Heart right ventricle (tissue), 16 donors: ENCODE data around the gene R3HDM4. TPM values are rescaled to one million over a fixed set of nuclear protein-coding genes. Genes with fewer than 3 reads are reported as not detected.
A peak's percentile ranks its signal among the peaks of the same experiment; 100 is the strongest.

ENCODE experiments used
- ATAC-seq, 8 donors: fragments of 200-7000 bp; cut with Tn5 transposase; one replicate each; pipeline ENCODE4 v1.9.1; 2020; ENCODE audit warnings: mild to moderate bottlenecking in 8 of 8, moderate library complexity in 8 of 8, moderate number of reproducible peaks in 1 of 8
- DNase-seq, 2 donors: peaks; one replicate each; pipeline ENCODE4 v3.0.0-alpha.2; 2020
- H3K27ac ChIP-seq, 10 donors: fragments of 200-600 bp; sonication (generic) in 2 of 10; one replicate each; pipeline versions ENCODE4 v1.5.0 to v1.8.0; 2020 to 2022; ENCODE audit warnings: mild to moderate bottlenecking in 3 of 10
- H3K27me3 ChIP-seq, 7 donors: fragments of 200-600 bp; one replicate each; pipeline ENCODE4 v1.8.0; 2021 to 2022; ENCODE audit warnings: mild to moderate bottlenecking in 2 of 7
- H3K36me3 ChIP-seq, 9 donors: fragments of 200-600 bp; sonication (generic) in 1 of 9; one replicate each; pipeline versions ENCODE4 v1.5.0 to v1.8.0; 2020 to 2022; ENCODE audit warnings: mild to moderate bottlenecking in 2 of 9
- H3K4me1 ChIP-seq, 9 donors: fragments of 200-600 bp; sonication (generic) in 1 of 9; one replicate each; pipeline versions ENCODE4 v1.5.0 to v1.8.0; 2020 to 2022; ENCODE audit warnings: mild to moderate bottlenecking in 4 of 9
- H3K4me3 ChIP-seq, 10 donors: fragments of 200-600 bp; sonication (generic) in 2 of 10; one replicate each; pipeline versions ENCODE4 v1.5.0 to v1.8.0; 2020 to 2022; ENCODE audit warnings: mild to moderate bottlenecking in 7 of 10, moderate library complexity in 2 of 10
- H3K9me3 ChIP-seq, 11 donors: fragments of 200-600 bp in 10 of 11; sonication (generic) in 2 of 11; one replicate each; pipeline versions ENCODE4 v1.5.0 to v1.8.0; 2013 to 2022; ENCODE audit warnings: mild to moderate bottlenecking in 2 of 11, control low read depth in 1 of 11, moderate library complexity in 1 of 11
- WGBS, 2 donors: extraction: QIAGEN DNeasy Blood & Tissue Kit; methylation state at CpG; one replicate each; pipeline ENCODE4 v1.1.7; 2013; ENCODE audit warnings: inconsistent platforms in 1 of 2; 5-methylcytosine and 5-hydroxymethylcytosine counted together
- intact Hi-C, 10 donors: fragments of 100-400 bp; cut with DNase I; formaldehyde crosslinking; loops; one replicate each; pipeline versions ENCODE4 v1.11.1 to v1.14.2; 2022
- polyA plus RNA-seq, 2 donors: library from polyadenylated mRNA; stranded (reverse); fragments of 200-250 nt; gene quantifications; one replicate each; pipeline ENCODE4 v1.2.3, GENCODE V29; 2013
- total RNA-seq, 10 donors: library from RNA; stranded (reverse); fragmentation: NEBNext Ultra II Directional in 3 of 10; extraction: Animal tissue kit (Norgen Biotek cat#: 25700) in 3 of 10; gene quantifications; one replicate each; pipeline versions ENCODE4 v1.2.1 to v1.2.4, GENCODE V29; 2021 to 2023
- TF ChIP-seq, protein P1 (sequence below), 9 donors: fragments of 200-600 bp; sonication (generic) in 2 of 9; IDR thresholded peaks; one replicate each; pipeline versions ENCODE4 v1.5.0 to v1.8.0; 2021 to 2022; ENCODE audit warnings: antibody characterized with exemption in 9 of 9, mild to moderate bottlenecking in 5 of 9, moderate library complexity in 1 of 9
- donor health status: Arrhythmogenic right ventricular cardiomyopathy.
- donor health status: ischemic (EF 13 %, LVEDD 7.1; RV severe dilation, severe dysfunction).
- donor health status: healthy with polysubstance abuse.
- donor health status: DM: no; HTN: yes; CAD: no.
- donor health status: DM: no; HTN: no; CAD: no.
- donor health status: ischemic (EF 25% LVEDD 6.9; RV normal size, moderate dysfunction).
- donor health status: ischemic (EF 25% LVEDD 5.7; RV mildly dilated, moderate dysfunction).
- donor health status: healthy.
- donor health status: DM: yes; HTN: yes; CAD: no.
- donor health status: Ischemic cardiomyopathy.
- donor health status: ischemic (EF 35%, LVEDD 5.7; RV mildly dilated, moderate dysfunction).
- donor health status: nonischemic (EF 11% LVEDD 7.7; RV severe dilation, severe dysfunction).
- donor health status: DM: yes; HTN: yes; CAD: no.
- donor health status: PGD.
- donor health status: ischemic (EF 29% LVEDD 5.4; RV normal size, mild dysfunction).
- donor health status: nonischemic (EF 23%, LVEDD 6.1; RV moderate dilation, normal function).

R3HDM4 gene
- total and polyA plus RNA-seq, 12 donors, result 16.3 to 49.8 (median 20.8) TPM

DNA sequence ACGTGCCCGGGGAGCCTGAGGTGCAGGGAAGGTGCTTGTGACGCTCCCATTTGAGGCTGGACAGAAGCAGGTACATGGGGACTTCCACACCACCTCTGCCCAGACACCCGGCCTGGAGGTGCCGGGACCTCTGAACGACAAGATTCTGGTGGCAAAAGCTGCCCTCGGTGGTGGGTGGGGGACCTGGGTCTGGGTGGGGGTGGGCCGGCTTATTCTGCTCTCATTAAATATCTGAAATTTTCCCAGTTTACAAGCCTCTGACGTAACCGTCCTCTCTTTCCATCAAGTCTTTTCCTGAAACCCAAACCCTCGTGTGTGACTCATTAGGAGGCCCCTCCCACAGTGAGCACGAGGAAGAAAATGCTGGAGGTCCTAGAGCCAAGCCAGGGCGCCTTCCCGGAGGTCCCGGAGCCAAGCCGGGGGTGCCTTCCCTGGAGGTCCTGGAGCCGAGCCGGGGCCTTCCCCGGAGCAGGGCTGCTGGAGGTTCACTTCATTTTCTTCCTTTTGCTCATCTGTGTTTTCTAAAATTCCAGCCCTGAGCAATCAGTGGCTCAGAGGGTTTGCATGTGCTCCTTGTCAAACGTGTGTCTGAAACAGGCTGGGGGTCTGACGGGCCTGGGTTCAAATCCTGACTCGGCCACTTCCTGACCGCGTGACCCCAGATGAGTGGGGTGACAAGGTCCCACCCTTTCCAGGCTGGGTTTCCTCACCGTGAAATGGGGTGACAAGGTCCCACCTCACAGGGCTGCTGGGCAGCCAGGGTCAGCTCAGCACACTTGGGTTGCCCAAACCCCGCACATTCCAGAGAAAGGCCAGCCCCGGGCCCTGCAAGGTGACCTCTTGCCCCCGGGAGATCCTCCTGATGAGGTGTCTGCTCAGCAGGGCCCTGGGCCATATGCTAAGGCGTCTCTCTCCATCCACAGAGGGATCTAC is 43.5 kb downstream of the R3HDM4 start:
- Histone ChIP-seq H3K9me3 (no peaks in the 10 kb centered on the region), H3K36me3 (peaks cover 0 to 58% (median 15%) of the 10 kb centered on the region in 9 donors), H3K27ac (peak overlapping the region in 7 of 10 donors; percentile 37 to 81 (median 61)), H3K4me1 (peaks cover 0 to 40% (median 8%) of the 10 kb centered on the region in 9 donors), H3K27me3 (no peaks in the 10 kb centered on the region), H3K4me3 (no peak overlapping the region)
- intact Hi-C loops, result loop anchor here in 4 of 10 donors (5.0 to 10.0 kb wide), 4 partner anchors 38 to 115 kb away; partner anchors contain the start of gene WDR18 (in 1 of the 4)
- DNase-seq (peak; percentile 51 to 67), ATAC-seq (peak; percentile 11 to 63 (median 46))
- WGBS, 2 donors, result 76 to 80% methylated on average over 29 of the region's 29 CpGs
- TF ChIP-seq, protein P1, sequence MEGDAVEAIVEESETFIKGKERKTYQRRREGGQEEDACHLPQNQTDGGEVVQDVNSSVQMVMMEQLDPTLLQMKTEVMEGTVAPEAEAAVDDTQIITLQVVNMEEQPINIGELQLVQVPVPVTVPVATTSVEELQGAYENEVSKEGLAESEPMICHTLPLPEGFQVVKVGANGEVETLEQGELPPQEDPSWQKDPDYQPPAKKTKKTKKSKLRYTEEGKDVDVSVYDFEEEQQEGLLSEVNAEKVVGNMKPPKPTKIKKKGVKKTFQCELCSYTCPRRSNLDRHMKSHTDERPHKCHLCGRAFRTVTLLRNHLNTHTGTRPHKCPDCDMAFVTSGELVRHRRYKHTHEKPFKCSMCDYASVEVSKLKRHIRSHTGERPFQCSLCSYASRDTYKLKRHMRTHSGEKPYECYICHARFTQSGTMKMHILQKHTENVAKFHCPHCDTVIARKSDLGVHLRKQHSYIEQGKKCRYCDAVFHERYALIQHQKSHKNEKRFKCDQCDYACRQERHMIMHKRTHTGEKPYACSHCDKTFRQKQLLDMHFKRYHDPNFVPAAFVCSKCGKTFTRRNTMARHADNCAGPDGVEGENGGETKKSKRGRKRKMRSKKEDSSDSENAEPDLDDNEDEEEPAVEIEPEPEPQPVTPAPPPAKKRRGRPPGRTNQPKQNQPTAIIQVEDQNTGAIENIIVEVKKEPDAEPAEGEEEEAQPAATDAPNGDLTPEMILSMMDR (IDR thresholded peaks at IDR 0.05), result no peak

DNA sequence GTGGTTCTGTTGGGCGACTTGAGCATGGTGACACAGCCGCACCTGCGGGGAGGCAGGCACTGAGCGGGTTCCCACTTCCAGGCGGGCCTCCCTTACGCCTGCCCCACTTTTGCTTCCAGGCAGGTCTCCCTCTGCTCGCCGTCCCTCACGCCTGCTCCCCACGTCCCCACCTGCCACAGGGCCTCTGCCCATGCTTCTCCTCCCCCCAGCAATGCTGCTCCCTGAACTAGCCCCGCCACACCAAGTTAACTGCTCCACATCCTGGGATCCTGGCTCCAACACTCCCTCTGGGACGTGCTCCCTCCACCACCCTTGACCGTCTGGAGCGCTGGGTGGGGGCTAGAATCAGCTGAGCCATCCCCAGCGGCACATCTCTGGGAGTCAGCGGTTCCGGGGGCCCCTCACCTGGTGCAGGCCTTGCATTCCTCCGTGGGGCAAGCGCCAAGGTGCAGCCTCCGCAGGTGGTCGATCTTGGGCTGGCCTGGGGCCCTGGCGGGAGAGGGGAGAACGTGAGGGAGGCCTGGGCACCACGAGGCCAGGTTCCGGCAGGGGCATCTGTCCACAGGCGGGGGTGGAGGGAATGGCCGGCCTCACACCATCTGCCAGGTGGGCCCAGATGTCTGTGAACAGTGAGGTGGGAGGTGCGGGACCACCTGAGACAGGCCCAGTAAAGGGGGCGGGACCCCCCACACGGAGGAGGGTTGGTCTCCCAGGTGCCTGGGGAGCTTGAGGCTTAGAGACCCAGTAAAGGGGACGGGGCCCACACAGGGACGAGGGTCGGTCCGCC is 44.4 kb downstream of the R3HDM4 start:
- TF ChIP-seq, protein P1 (IDR thresholded peaks at IDR 0.05), result no peak
- ATAC-seq, result peak in 1 of 8 donors; percentile 1
- 91 to 94% methylated on average over 34 of the region's 34 CpGs for WGBS, 2 donors
- DNase-seq, result no peak
- H3K27ac ChIP-seq, result peak overlapping the region in 6 of 10 donors; percentile 37 to 81 (median 62)
- no peak overlapping the region for H3K4me3 ChIP-seq
- peaks cover 0 to 49% (median 13%) of the 10 kb centered on the region in 9 donors for H3K36me3 ChIP-seq
- H3K9me3 ChIP-seq, result no peaks in the 10 kb centered on the region
- intact Hi-C loops, result loop anchor here in 3 of 10 donors (10.0 kb wide), 3 partner anchors 94 to 116 kb away; partner anchors contain the start of gene WDR18 (in 1 of the 3)
- H3K27me3 ChIP-seq, result peaks cover 0 to 4% (median 0%) of the 10 kb centered on the region in 7 donors
- H3K4me1 ChIP-seq, result peaks cover 0 to 45% (median 8%) of the 10 kb centered on the region in 9 donors

DNA sequence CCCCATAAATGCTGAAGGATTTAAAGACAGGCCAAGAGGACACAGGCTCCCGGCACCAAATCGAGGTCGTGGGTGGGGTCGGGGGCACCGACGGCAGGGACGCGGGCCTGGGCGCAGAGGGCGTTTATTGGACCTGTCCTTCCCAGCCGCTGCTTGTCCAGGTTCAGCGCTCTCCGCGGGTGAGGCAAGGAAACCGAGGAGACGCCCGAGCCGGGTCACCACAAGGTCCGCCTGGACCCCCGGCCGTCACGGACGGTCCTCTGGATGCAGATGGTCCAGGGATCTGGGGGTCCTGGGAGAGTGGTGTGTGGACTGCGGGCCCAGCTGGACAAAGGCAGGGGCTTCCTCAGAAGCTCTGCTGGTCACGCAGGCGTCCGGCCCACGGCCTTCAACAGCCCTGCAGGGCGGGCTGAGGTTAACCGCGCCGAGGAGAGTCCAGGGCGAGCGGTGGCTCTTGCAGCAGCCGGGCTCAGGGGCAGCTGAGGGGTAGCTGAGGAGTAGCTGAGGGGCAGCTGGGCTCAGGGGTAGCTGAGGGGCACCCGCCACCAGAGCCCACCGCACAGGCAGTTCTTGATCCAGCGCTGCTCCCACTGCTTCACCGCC is 45.1 kb downstream of the R3HDM4 start:
- TF ChIP-seq, protein P1 (IDR thresholded peaks at IDR 0.05), result no peak
- DNase-seq, result no peak
- Histone ChIP-seq H3K9me3 (no peaks in the 10 kb centered on the region), H3K4me3 (no peak overlapping the region), H3K27me3 (peaks cover 0 to 9% (median 0%) of the 10 kb centered on the region in 7 donors), H3K36me3 (peaks cover 0 to 45% (median 12%) of the 10 kb centered on the region in 9 donors), H3K4me1 (peaks cover 0 to 45% (median 8%) of the 10 kb centered on the region in 9 donors), H3K27ac (peak overlapping the region in 3 of 10 donors; percentile 5 to 61 (median 29))
- ATAC-seq, result no peak
- intact Hi-C loops, result loop anchor here in 3 of 10 donors (10.0 kb wide), 3 partner anchors 93 to 117 kb away; partner anchors contain the start of gene WDR18 (in 1 of the 3)
- 92 to 94% methylated on average over 39 of the region's 39 CpGs for WGBS, 2 donors
